IPS-18a (cell line): Measurements from ENCODE around the gene TSPAN18.

Source experiments
- H3K27ac ChIP-seq: one replicate; pipeline ENCODE4 v1.5.1; 2013; ENCODE audit warnings: low read length
- H3K27me3 ChIP-seq: one replicate; pipeline ENCODE4 v1.6.1; 2013; ENCODE audit warnings: mild to moderate bottlenecking, low read length; ENCODE audit not compliant: control insufficient read depth, insufficient read depth
- H3K36me3 ChIP-seq: one replicate; pipeline ENCODE4 v1.6.1; 2013; ENCODE audit warnings: low read depth, low read length; ENCODE audit not compliant: control insufficient read depth
- H3K4me1 ChIP-seq: one replicate; pipeline ENCODE4 v1.6.1; 2013; ENCODE audit warnings: low read depth, low read length; ENCODE audit not compliant: control insufficient read depth
- H3K4me3 ChIP-seq: one replicate; pipeline ENCODE4 v1.5.1; 2013; ENCODE audit warnings: low read length
- H3K9ac ChIP-seq: one replicate; pipeline ENCODE4 v1.6.1; 2013; ENCODE audit warnings: mild to moderate bottlenecking, low read length, moderate library complexity
- H3K9me3 ChIP-seq: one replicate; pipeline ENCODE4 v1.6.1; 2013; ENCODE audit warnings: low read depth, low read length; ENCODE audit not compliant: control insufficient read depth

Gene TSPAN18

DNA sequence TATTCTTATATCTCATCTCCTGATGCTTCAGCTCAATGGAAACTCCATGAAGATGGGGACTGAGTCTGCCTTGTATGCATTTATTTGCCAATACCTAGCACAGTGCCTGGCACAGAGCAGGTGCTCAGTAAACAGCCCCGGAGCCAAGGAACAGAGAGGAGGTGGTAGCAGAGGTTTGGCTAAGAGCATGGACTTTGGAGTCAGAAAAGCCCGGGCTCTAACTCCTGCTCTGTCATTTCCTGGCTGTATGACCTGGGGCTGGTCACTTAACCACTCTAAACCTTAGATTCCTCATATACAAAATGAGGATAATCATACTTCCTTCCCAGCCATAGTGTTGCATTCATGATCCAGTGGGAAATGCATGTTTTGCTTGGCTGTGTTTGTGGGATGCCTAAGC, 187.3 kb downstream of the TSPAN18 start:
- no peak overlapping the region for H3K9ac ChIP-seq
- no peaks in the 10 kb centered on the region for H3K27me3 ChIP-seq
- H3K9me3 ChIP-seq = no peaks in the 10 kb centered on the region
- H3K4me1 ChIP-seq = peaks cover 16% of the 10 kb centered on the region
- no peaks in the 10 kb centered on the region for H3K36me3 ChIP-seq
- H3K27ac ChIP-seq = no peak overlapping the region
- H3K4me3 ChIP-seq = no peak overlapping the region

DNA sequence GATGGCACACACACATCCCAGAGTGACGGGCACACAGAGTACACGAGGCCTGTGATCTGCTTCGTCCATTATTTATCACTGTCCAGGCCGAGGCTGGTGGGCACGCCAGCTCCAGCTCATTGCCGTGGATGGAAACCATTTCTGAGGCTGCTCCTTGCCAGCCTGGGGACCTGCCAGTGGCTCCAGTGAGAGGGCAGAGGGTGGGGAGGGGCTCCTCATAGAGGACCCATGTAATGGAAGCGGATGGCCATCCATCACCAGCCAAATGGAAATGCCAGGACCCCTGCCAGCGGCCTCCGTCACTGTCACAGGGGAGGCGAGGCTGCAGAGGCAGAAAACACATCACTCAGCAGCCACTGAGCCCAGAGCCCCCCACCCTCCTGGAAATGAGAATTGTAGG, 188.2 kb downstream of the TSPAN18 start:
- Histone ChIP-seq H3K9ac (no peak overlapping the region), H3K9me3 (no peaks in the 10 kb centered on the region), H3K36me3 (no peaks in the 10 kb centered on the region), H3K4me3 (no peak overlapping the region), H3K4me1 (peaks cover 16% of the 10 kb centered on the region), H3K27ac (no peak overlapping the region), H3K27me3 (no peaks in the 10 kb centered on the region)

DNA sequence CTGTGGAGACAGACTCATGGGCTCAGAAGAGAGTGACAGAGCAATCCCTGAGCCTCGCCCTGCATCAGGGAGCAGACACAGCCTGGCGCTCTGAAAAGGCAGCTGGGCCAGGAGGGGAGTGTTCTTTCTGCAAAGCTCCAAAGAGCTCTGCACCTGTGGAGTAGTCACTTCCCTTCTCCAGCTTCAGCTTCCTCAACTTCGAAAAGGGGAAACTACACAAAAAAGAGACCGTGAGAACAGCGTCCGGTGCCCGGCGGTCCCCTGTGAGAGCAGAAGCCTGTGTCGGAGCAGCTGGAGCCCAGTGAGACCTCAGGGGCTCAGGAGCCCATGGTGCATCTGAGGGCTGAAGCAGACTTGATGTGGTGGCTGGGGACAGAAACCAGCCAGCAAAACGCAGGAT, 188.9 kb downstream of the TSPAN18 start:
- H3K9me3 ChIP-seq = no peaks in the 10 kb centered on the region
- H3K27me3 ChIP-seq = no peaks in the 10 kb centered on the region
- no peak overlapping the region for H3K9ac ChIP-seq
- no peaks in the 10 kb centered on the region for H3K36me3 ChIP-seq
- H3K27ac ChIP-seq = no peak overlapping the region
- H3K4me3 ChIP-seq = no peak overlapping the region
- H3K4me1 ChIP-seq = peaks cover 16% of the 10 kb centered on the region

DNA sequence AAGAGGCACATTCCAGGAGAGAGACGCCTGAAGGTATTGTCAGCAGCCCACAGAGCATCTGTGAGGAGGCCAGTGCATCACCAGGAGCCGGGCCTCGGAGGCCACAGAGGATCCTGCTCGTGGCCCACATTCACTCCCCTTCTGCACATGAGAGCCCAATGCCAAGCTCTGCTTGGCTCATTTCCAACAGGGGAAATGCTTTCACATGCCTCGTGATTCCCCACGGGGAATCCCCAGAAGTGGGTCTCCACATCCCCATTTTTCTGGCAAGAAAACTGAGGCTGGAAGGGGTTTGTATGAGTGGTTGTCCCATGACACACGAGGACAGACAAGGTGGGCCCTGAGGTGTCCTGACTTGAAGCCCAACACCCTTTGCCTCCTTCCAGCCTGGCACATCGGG, 189.6 kb downstream of the TSPAN18 start:
- peaks cover 11% of the 10 kb centered on the region for H3K4me1 ChIP-seq
- H3K36me3 ChIP-seq = no peaks in the 10 kb centered on the region
- no peaks in the 10 kb centered on the region for H3K27me3 ChIP-seq
- H3K4me3 ChIP-seq = no peak overlapping the region
- H3K27ac ChIP-seq = no peak overlapping the region
- no peak overlapping the region for H3K9ac ChIP-seq
- H3K9me3 ChIP-seq = no peaks in the 10 kb centered on the region

DNA sequence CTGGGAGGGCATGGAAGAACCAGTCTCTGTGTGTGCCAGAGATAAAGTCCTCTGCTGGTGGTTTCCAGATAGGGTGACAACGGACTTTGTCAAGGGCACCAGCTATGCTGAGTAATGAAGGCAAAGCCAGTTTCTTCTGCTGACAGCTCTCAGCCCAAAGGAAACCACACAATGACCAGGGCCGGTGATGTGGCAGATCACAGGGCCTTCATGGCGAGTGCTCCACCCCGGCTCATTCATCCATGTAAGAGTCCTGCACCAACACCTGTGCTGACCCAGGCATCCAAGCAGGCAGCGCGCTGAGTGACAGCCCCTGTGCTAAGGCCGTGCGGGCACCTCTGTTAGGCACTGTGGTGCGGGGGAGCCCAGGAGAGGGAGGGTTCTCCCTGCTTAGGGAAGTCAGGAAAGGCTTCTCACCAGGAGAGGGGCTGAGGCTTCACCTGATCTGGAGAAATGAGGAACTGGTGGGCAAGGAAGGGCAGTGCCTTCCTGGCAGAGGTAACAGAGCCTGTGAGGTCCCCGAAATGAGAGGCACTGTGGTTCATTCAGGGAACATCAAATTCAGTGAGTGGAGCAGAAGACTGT, 190.1 kb downstream of the TSPAN18 start:
- Histone ChIP-seq H3K4me1 (peaks cover 8% of the 10 kb centered on the region), H3K9ac (no peak overlapping the region), H3K27ac (no peak overlapping the region), H3K9me3 (no peaks in the 10 kb centered on the region), H3K27me3 (no peaks in the 10 kb centered on the region), H3K4me3 (no peak overlapping the region), H3K36me3 (no peaks in the 10 kb centered on the region)

DNA sequence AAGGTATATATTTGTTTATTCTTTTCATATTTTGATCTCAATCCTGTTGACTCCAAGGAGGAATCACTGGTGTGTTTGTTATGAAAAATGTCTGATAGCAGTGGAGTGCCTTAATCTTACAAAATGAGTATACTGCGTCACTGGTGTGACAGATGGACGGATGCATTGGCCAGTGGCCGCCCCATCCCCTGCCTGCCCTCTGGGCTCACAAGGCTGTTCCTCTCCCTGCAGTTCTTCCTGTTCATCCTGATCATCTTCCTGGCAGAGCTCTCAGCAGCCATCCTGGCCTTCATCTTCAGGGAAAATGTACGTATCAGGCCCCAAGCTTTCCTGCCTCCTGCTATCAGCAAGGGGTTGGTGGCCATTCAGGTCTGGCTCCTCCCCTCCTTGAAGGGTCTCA, 191.0 kb downstream of the TSPAN18 start:
- Histone ChIP-seq H3K9ac (no peak overlapping the region), H3K4me3 (no peak overlapping the region), H3K36me3 (no peaks in the 10 kb centered on the region), H3K27me3 (no peaks in the 10 kb centered on the region), H3K27ac (no peak overlapping the region), H3K9me3 (no peaks in the 10 kb centered on the region), H3K4me1 (peaks cover 3% of the 10 kb centered on the region)

- Histone ChIP-seq H3K27ac (no peak overlapping the region), H3K9ac (no peak overlapping the region), H3K4me3 (no peak overlapping the region), H3K36me3 (no peaks in the 10 kb centered on the region), H3K9me3 (no peaks in the 10 kb centered on the region), H3K4me1 (no peaks in the 10 kb centered on the region), H3K27me3 (no peaks in the 10 kb centered on the region)
Observed at GRCh38 chr11:44920451-44920850, 193.7 kb downstream of the TSPAN18 start.

- no peak overlapping the region for H3K9ac ChIP-seq
- no peaks in the 10 kb centered on the region for H3K4me1 ChIP-seq
- no peaks in the 10 kb centered on the region for H3K27me3 ChIP-seq
- no peak overlapping the region for H3K4me3 ChIP-seq
- no peaks in the 10 kb centered on the region for H3K36me3 ChIP-seq
- H3K27ac ChIP-seq = no peak overlapping the region
- H3K9me3 ChIP-seq = no peaks in the 10 kb centered on the region
Observed at GRCh38 chr11:44923115-44923514, 196.4 kb downstream of the TSPAN18 start.

- H3K9me3 ChIP-seq = no peaks in the 10 kb centered on the region
- H3K4me1 ChIP-seq = peaks cover 2% of the 10 kb centered on the region
- H3K9ac ChIP-seq = no peak overlapping the region
- no peaks in the 10 kb centered on the region for H3K36me3 ChIP-seq
- H3K4me3 ChIP-seq = no peak overlapping the region
- H3K27ac ChIP-seq = no peak overlapping the region
- no peaks in the 10 kb centered on the region for H3K27me3 ChIP-seq
Observed at GRCh38 chr11:44923806-44924205, 197.0 kb downstream of the TSPAN18 start.

DNA sequence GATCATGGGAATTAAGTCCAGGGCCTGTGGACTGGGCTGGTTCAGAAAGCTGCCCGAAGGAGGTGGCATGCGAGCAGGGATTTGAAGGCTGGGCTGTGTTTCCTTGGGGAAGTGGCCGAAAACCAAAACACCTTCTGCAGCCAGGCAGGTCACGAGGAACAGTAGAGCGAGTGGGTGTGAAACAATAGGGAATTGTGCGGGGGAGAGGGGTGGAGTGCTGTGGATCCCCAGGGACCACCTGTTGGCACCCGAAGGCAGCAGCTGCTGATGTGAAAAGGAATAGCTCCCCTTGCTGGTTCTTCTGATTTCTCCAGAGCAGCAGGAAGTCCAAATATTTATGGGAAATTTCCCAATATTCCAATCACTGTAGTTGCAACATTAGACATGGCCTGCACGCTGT, 199.3 kb downstream of the TSPAN18 start:
- no peaks in the 10 kb centered on the region for H3K27me3 ChIP-seq
- no peak overlapping the region for H3K4me3 ChIP-seq
- H3K4me1 ChIP-seq = peaks cover 5% of the 10 kb centered on the region
- H3K9ac ChIP-seq = no peak overlapping the region
- H3K36me3 ChIP-seq = no peaks in the 10 kb centered on the region
- no peak overlapping the region for H3K27ac ChIP-seq
- H3K9me3 ChIP-seq = no peaks in the 10 kb centered on the region

- H3K4me3 ChIP-seq = no peak overlapping the region
- peaks cover 10% of the 10 kb centered on the region for H3K4me1 ChIP-seq
- no peak overlapping the region for H3K9ac ChIP-seq
- no peaks in the 10 kb centered on the region for H3K27me3 ChIP-seq
- no peaks in the 10 kb centered on the region for H3K36me3 ChIP-seq
- no peak overlapping the region for H3K27ac ChIP-seq
- no peaks in the 10 kb centered on the region for H3K9me3 ChIP-seq
Observed at GRCh38 chr11:44927174-44927661, 200.5 kb downstream of the TSPAN18 start.

DNA sequence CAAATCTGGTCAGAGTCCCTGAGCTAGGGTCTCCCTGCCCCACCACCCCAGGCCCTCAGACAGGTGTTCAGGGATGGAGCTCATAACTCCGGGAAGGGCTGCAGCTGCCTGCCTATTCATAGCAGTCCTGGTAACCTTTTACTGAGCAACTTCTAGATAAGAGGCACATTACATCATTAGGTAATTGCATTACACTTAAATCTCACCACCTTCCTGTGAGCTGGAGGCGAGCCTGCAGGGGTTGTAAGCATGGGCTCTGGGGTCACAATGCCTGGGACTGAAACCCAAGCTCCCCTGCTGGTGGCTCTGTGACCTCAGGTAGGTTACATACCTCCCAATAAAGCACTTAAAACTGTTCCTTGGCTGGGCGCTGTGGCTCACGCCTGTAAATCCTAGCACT, 201.4 kb downstream of the TSPAN18 start:
- H3K9me3 ChIP-seq = no peaks in the 10 kb centered on the region
- H3K27me3 ChIP-seq = no peaks in the 10 kb centered on the region
- peaks cover 10% of the 10 kb centered on the region for H3K4me1 ChIP-seq
- H3K27ac ChIP-seq = no peak overlapping the region
- H3K4me3 ChIP-seq = no peak overlapping the region
- H3K36me3 ChIP-seq = no peaks in the 10 kb centered on the region
- no peak overlapping the region for H3K9ac ChIP-seq
